GM12891 (cell line): ENCODE measurements around the gene TEX19.
A peak's percentile ranks its signal among the peaks of the same experiment; 100 is the strongest.
"Not testable (repeated sequence)": the region's sequence is repeated elsewhere in the genome, so short reads cannot be mapped to it uniquely, and the experiment has no call there.

ENCODE experiments used
- DNase-seq: peaks from one replicate; pipeline ENCODE4 v3.0.0; 2011; ENCODE audit warnings: low spot score; ENCODE audit not compliant: insufficient read length
- FAIRE-seq: peaks from 2 replicates; lab custom pipeline; 2011; peaks lifted over from hg19 to GRCh38; lab: Jason Lieb, UNC
- PAX5 ChIP-seq: IDR thresholded peaks from 2 replicates; pipeline ENCODE4 v1.6.1; 2011; ENCODE audit warnings: low read length, moderate library complexity, mild to moderate bottlenecking; ENCODE audit not compliant: insufficient read depth, severe bottlenecking
- POLR2A ChIP-seq: IDR thresholded peaks from 2 replicates; pipeline ENCODE4 v1.6.1; 2011; ENCODE audit warnings: low read depth, low read length, control low read depth
- POLR2AphosphoS5 ChIP-seq: IDR thresholded peaks from 2 replicates; pipeline ENCODE4 v1.6.1; 2011; ENCODE audit warnings: low read depth, low read length, control low read depth
- POU2F2 ChIP-seq: IDR thresholded peaks from 2 replicates; pipeline ENCODE4 v1.6.1; 2011; ENCODE audit warnings: low read depth, mild to moderate bottlenecking, control low read depth, low read length, moderate library complexity
- SPI1 ChIP-seq: IDR thresholded peaks from 2 replicates; pipeline ENCODE4 v1.6.1; 2011; ENCODE audit warnings: low read depth, low read length, control low read depth
- TAF1 ChIP-seq: IDR thresholded peaks from 2 replicates; pipeline ENCODE4 v1.6.1; 2011; ENCODE audit warnings: low read depth, low read length, control low read depth

The TEX19 gene

GRCh38 chr17:82377924-82378740 lies 19.1 kb downstream of the TEX19 start:
- TF ChIP-seq SPI1 (no peak), PAX5 (no peak), TAF1 (no peak), POLR2AphosphoS5 (no peak), POU2F2 (no peak), POLR2A (no peak)
- DNase-seq (no peak), FAIRE-seq (no peak)

DNA sequence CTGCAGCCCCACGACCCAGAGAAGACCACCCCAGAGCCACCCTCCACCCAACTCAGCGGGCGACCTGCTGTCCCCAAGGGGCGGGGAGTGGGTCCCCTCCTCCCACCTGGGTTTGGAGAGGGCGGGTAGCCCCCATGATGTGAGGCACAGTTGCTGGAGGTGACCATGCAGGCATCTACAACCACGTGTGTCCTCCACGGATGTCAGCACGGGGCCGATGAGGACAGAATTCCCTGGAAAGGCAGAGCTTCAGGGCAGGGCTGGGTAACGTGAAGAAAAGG lies 19.6 kb downstream of the TEX19 start:
- TF ChIP-seq POLR2AphosphoS5 = no peak
- TF ChIP-seq TAF1 = no peak
- no peak for TF ChIP-seq POLR2A
- no peak for TF ChIP-seq SPI1
- no peak for TF ChIP-seq POU2F2
- TF ChIP-seq PAX5 = no peak

GRCh38 chr17:82380860-82381702 lies 22.0 kb downstream of the TEX19 start:
- FAIRE-seq (peak; percentile 99), DNase-seq (no peak)
- no peak for TF ChIP-seq TAF1
- peak; percentile 62; the same call in 1 of the 2 replicates for TF ChIP-seq POU2F2

More for the DNA sequence above, 19.6 kb downstream of the TEX19 start:
- DNase-seq (no peak), FAIRE-seq (no peak)

DNA sequence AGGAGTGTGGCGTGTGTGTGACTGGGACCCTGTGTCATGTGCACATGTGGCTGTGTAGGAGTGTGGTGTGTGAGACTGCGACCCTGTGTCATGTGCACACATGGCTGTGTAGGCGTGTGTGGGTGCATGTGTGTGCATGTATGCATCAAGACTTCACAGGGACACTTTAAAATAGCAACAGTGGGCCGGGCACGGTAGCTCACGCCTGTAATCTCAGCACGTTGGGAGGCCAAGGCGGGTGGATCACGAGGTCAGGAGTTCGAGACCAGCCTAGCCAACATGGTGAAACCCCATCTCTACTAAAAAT lies 22.6 kb downstream of the TEX19 start:
- not testable (repeated sequence) for FAIRE-seq, DNase-seq

DNA sequence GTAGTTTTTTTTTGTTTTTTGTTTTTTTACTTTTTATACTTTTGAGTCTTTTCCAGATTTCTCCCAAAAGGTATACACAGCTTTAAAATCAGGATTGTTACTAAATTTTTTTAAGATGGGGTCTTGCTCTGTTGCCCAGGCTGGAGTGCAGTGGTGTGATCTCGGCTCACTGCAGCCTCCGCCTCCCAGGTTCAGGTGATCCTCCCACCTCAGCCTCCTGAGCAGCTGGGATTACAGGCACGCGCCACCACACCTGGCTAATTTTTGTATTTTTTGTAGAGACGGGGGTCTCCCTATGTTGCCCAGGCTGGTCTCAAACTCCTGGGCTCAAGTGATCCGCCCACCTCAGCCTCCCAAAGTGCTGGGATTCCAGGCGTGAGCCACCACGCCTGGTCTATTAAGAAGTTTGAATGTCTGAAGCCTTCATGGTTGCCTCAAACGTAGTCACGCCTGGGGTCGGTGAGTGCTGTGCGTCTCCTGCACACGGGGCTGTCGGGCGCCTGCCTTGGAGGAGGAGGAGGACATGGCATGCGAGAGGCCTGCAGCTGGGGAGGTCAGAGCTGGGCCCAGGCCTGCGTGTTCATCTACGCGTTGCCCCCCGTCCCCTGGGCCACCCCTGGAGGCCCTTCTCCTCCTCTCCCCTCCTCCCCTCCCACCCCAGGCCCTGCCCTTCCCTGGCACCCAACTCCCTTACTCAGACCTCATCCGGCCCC lies 23.3 kb downstream of the TEX19 start:
- not testable (repeated sequence) for FAIRE-seq, DNase-seq

- DNase-seq (no peak), FAIRE-seq (no peak)
- TF ChIP-seq POLR2AphosphoS5 (no peak), PAX5 (no peak), TAF1 (no peak), SPI1 (no peak), POU2F2 (no peak), POLR2A (no peak)
Measured at GRCh38 chr17:82382933-82383255, 23.8 kb downstream of the TEX19 start.

- no peak for DNase-seq
- FAIRE-seq = no peak
- TF ChIP-seq POLR2AphosphoS5 (no peak), POLR2A (no peak), TAF1 (no peak), PAX5 (no peak), POU2F2 (no peak), SPI1 (no peak)
Measured at GRCh38 chr17:82383411-82383810, 24.4 kb downstream of the TEX19 start.

GRCh38 chr17:82384051-82384729 lies 25.1 kb downstream of the TEX19 start:
- FAIRE-seq (no peak), DNase-seq (no peak)
- TF ChIP-seq TAF1 (no peak), POLR2A (no peak), POLR2AphosphoS5 (no peak), SPI1 (no peak), PAX5 (no peak), POU2F2 (no peak)

DNA sequence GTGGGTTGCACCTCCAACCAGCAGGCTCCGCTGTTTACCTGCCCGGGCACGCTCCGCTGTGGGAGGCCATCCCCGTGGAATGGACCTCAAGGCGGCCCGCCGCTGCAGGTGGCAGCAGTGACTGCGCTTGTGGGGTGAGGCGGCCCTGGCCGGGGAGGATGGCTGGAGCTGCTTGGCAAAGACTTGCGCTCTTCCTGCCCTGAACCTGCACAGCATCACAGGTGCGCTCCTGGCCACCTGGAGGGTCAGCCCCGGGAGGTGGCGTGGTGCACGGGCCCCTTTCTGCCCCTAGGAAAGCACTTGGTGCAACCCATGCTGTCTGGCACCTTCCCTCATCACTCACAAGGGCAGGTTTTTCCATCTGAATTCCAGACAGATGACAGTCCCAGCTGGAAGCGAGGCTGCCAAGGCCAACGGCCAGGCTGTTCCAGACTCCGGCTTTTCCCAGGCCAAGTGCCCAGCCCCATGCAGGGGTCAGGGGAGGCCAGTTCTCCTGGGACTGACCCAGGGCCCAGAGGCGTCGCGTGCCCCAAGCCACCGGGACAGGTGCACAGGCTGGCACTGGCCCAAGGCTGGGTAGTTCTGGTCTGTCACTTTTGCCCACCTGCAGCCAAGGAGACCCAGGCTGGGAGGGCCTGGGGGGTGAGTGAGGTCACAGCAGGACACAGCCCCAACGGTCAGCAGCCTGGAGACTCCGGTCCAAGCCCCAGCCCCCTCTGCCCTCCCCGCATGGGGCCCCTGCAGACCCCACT lies 25.9 kb downstream of the TEX19 start:
- DNase-seq (no peak), FAIRE-seq (no peak)
- TF ChIP-seq PAX5 (no peak), POLR2A (no peak), TAF1 (no peak), POLR2AphosphoS5 (no peak), SPI1 (no peak), POU2F2 (no peak)
